Dermis blood vessel endothelial cell (primary cell): ENCODE data around the gene STPG2. TPM values are rescaled to one million over a fixed set of nuclear protein-coding genes. Genes with fewer than 3 reads are reported as not detected.
A peak's percentile ranks its signal among the peaks of the same experiment; 100 is the strongest.
"Not testable (repeated sequence)": the region's sequence is repeated elsewhere in the genome, so short reads cannot be mapped to it uniquely, and the experiment has no call there.

Experiments
- DNase-seq: peaks from one replicate; pipeline ENCODE4 v3.0.0; 2010
- total RNA-seq: library from RNA; depleted of rRNA; stranded (reverse); fragments of >200 nt; gene quantifications from 2 replicates; pipeline ENCODE4 v1.2.3, GENCODE V29; 2014

Gene STPG2
- total RNA-seq, 1 donor from 2014 or later: 0.17 TPM

GRCh38 chr4:97778174-97778573 lies 365.1 kb downstream of the STPG2 start:
- DNase-seq: no peak

DNA sequence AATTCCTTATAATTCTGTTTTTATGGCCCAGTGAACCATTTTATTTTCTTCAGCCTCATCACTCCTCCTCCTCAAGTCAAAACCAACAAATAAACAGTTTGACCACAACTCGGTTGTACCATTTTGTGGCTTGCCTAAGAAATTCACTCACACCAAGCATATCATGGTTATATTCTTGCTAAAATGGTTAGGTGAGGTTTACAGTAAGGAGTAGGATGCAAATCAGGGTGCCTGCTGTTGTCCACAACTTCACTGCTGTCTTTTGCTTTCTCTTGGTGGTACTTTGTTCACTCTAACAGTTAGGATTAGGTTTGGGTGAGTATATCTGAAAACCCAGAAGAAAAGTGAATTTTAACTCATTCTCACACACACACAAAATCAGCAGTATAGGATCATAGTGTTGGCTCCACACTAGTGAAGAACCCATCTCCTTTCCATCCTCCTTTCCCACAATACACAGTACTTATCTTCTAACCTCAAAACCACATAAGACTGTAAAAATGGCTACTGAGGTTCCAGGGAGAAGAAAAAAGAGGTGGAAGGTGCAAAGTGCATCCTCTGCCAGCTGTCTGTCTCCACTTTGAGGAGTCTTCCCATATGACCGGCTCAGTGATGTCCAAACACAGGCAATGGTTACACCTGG lies 368.8 kb downstream of the STPG2 start:
- DNase-seq: no peak

GRCh38 chr4:97770222-97770621 lies 373.1 kb downstream of the STPG2 start:
- DNase-seq: no peak

GRCh38 chr4:97762115-97762512 lies 381.2 kb downstream of the STPG2 start:
- DNase-seq: no peak

- no peak for DNase-seq
Measured at GRCh38 chr4:97761445-97762114, 381.7 kb downstream of the STPG2 start.

- DNase-seq: no peak
Measured at GRCh38 chr4:97759785-97760184, 383.5 kb downstream of the STPG2 start.

DNA sequence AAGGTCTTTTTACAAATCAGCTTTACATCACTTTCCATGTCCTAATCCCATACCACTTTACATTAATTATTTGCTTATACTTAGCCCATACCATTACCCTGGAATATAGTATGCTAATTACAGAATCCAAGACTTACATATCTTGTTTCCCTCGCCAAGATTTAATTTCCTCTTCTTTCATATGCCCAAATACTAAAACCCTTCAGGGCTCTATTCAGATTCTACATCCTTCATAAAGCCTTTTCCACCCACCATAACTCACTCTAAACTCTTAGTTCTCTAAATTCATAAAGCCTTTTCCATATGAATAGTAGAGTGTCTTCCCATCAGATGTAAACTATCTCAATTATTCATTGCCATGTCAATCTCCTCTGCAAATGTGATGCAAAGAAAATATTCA lies 390.7 kb downstream of the STPG2 start:
- no peak for DNase-seq

GRCh38 chr4:97747945-97748344 lies 395.3 kb downstream of the STPG2 start:
- no peak for DNase-seq

GRCh38 chr4:97720869-97721432 lies 422.3 kb downstream of the STPG2 start:
- peak; percentile 1 for DNase-seq

- DNase-seq: no peak
Measured at GRCh38 chr4:97691111-97691605, 452.1 kb downstream of the STPG2 start.

- DNase-seq: no peak
Measured at GRCh38 chr4:97670703-97671269, 472.5 kb downstream of the STPG2 start.

DNA sequence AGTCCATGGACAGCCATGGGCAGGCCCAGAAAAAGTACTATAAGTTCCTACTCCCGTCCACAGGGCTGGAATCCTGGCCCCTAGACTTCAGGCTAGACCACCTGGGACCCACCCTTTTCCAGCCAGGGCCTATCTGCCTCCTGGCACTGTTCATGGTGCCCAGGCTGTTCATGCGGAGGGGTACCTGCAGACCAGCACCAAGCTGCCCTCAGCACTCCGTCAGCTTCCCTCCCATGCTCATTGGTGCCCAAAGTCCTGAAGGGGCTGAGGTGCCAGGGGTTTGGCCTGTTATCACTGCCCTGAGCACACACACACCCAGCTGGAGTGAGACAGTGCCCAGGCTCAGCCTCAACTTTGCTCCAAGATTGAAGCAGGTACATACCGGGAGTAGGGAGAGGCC lies 477.7 kb downstream of the STPG2 start:
- no peak for DNase-seq

DNA sequence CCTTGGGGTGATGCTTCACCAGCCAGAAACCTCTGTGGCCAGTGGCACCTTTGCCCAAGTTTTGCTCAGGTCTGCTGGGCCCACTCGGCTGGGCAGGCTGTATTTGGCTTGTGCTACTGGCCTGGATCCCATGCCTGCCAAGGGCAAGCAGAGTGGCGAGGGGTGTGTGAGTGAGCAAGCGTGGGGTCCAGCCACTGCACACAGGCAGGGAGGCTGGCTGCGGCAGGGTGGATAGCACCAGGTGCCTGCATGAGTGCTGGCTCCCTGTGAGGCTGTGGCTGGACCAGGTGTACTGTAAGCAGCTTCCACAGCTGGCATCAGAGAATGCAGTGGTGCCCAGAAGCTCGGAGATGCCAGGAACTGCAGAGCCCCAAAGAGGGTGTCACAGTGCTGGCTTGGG lies 478.5 kb downstream of the STPG2 start:
- DNase-seq: no peak

GRCh38 chr4:97662133-97662532 lies 481.1 kb downstream of the STPG2 start:
- no peak for DNase-seq

DNA sequence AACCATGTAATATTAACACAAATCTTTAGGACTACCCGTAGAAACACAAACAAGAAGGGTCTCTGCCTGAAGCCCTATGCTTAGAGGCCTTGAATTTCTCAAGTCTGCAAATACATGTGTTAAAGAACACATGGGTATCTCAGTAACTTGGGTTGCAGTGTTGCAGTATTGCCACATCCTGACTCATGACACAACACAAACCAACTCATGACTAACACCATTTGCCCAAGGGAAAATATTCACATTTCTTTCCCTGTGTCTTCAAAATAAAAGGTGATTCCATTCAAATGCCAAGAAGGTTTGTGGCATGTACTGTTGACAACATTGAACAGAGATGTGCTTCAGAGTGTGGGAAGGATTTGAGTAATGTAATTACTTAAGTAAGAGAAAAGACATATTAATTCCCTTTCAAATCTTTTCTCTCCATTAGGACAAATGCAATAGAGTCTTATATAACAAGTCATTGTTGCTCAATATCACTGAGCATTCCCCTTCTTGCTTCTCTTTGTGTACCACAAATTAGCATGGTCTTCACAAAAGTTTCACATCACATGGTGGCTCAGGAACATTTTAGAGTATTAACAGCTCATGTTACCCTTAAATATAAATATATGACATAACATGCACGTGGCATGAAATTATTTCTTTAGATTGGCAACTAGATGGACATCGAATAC lies 487.1 kb downstream of the STPG2 start:
- no peak for DNase-seq

GRCh38 chr4:97653701-97654100 lies 489.6 kb downstream of the STPG2 start:
- no peak for DNase-seq

DNA sequence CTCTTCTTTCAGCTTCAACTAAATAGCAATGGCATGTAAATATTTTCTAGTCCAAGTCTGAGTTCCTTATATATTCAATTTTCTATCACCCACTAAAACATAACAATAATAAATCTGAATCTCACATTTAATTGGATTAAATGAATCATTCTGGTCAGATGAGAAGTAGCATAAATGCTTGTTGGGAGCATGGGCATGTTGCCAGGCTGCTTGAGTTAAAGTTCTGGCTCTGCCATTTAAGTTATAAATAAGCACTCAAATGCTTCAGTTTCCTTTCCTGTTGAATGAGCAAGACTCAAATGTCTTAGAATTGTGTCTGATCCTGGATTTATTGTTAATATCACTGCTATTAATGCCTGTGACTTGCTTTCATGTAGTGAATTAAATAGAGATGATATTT lies 496.3 kb downstream of the STPG2 start:
- no peak for DNase-seq

GRCh38 chr4:97645071-97645821 lies 498.0 kb downstream of the STPG2 start:
- no peak for DNase-seq

DNA sequence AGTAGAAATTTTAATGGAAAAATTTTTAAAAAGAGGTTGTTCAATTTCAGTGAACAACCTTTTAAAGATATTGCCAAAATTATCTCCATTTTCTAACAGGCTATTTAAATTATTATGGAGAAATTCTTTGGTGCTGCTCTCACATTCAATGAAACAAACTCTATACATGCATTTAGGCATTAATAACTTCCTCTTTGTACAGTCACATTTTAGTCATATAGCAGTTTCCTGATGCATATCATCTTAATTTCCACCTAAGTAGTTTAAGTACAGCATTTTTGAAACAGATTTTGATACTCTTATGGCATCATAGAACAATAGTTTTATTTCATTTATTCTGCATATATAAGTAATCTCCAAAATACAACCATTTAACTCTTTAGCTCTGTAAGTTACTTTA lies 500.1 kb downstream of the STPG2 start:
- DNase-seq: no peak

- no peak for DNase-seq
Measured at GRCh38 chr4:97639961-97640360, 503.3 kb downstream of the STPG2 start.

- DNase-seq: not testable (repeated sequence)
Measured at GRCh38 chr4:97633831-97634230, 509.4 kb downstream of the STPG2 start.

- no peak for DNase-seq
Measured at GRCh38 chr4:97627750-97628149, 515.5 kb downstream of the STPG2 start.
